IPS-NIHi7 (cell line): Measurements from ENCODE around the gene JMJD6.
"Not testable (repeated sequence)": the region's sequence is repeated elsewhere in the genome, so short reads cannot be mapped to it uniquely, and the experiment has no call there.

Experiments
- DNase-seq: peaks from one replicate; pipeline ENCODE4 v3.0.0; 2012; ENCODE audit warnings: mixed read lengths; ENCODE audit errors: extremely low spot score

JMJD6 gene

GRCh38 chr17:76736349-76737081 lies 10.1 kb upstream of the JMJD6 start:
- peak; percentile 42 for DNase-seq

- no peak for DNase-seq
Measured at GRCh38 chr17:76735586-76736348, 9.4 kb upstream of the JMJD6 start.

GRCh38 chr17:76735006-76735405 lies 8.6 kb upstream of the JMJD6 start:
- DNase-seq = no peak

GRCh38 chr17:76734080-76734840 lies 7.9 kb upstream of the JMJD6 start:
- no peak for DNase-seq

- no peak for DNase-seq
Measured at GRCh38 chr17:76733618-76733957, 7.2 kb upstream of the JMJD6 start.

GRCh38 chr17:76732734-76733617 lies 6.6 kb upstream of the JMJD6 start:
- DNase-seq = no peak

GRCh38 chr17:76731800-76732733 lies 5.7 kb upstream of the JMJD6 start:
- not testable (repeated sequence) for DNase-seq

GRCh38 chr17:76727745-76728456 lies 1.5 kb upstream of the JMJD6 start:
- DNase-seq = no peak

- DNase-seq = peak; percentile 68
Measured at GRCh38 chr17:76726776-76727718, 641 bp upstream of the JMJD6 start, which contains the start of gene METTL23. TSS of gene METTL23 (plus strand) at chr17:76726839. CDS start at chr17:76729711, 2,872 bp downstream.

- DNase-seq = peak; percentile 21
Measured at GRCh38 chr17:76725580-76726230, 701 bp downstream of the JMJD6 start.

GRCh38 chr17:76723812-76724211 lies 2.6 kb downstream of the JMJD6 start:
- no peak for DNase-seq

GRCh38 chr17:76722977-76723376 lies 3.4 kb downstream of the JMJD6 start:
- not testable (repeated sequence) for DNase-seq

- no peak for DNase-seq
Measured at GRCh38 chr17:76722279-76722678, 4.1 kb downstream of the JMJD6 start.

GRCh38 chr17:76721463-76721862 lies 4.9 kb downstream of the JMJD6 start:
- no peak for DNase-seq

- no peak for DNase-seq
Measured at GRCh38 chr17:76720941-76721340, 5.5 kb downstream of the JMJD6 start.

- DNase-seq = no peak
Measured at GRCh38 chr17:76720211-76720610, 6.2 kb downstream of the JMJD6 start.

- DNase-seq = no peak
Measured at GRCh38 chr17:76718516-76718915, 7.9 kb downstream of the JMJD6 start.

- no peak for DNase-seq
Measured at GRCh38 chr17:76716839-76717215, 9.6 kb downstream of the JMJD6 start.
